Measurements from ENCODE around the gene ATP6V1G3. TPM values are rescaled to one million over a fixed set of nuclear protein-coding genes. Genes with fewer than 3 reads are reported as not detected.

The ATP6V1G3 gene
- total and polyA plus RNA-seq, 11 donors, result not detected

DNA sequence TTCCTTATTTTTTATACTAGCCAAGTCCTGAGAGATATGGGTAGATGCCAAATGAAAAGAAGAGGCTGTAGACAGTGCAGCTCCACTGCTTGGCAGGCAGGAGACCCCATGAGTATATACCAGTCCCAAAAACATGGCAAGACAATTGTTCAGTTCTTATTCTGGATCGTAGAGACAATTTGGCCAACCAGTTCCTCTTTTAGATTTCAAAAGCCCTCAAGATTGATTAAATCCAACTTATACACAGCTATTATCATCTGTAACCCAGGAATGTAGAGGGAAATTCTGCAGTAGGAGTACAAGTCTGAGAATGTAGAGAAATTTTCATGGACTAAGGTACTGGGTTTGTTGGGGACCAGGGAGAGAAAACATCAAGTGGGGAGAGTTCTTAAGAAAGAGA, 50.3 kb downstream of the ATP6V1G3 start:
- no peaks in the 10 kb centered on the region for H3K36me3 ChIP-seq
- no peaks in the 10 kb centered on the region for H3K4me1 ChIP-seq
- DNase-seq (no peak), ATAC-seq (no peak)
- TF ChIP-seq POLR2A (IDR thresholded peaks at IDR 0.05), result no peak
- TF ChIP-seq, protein P1, sequence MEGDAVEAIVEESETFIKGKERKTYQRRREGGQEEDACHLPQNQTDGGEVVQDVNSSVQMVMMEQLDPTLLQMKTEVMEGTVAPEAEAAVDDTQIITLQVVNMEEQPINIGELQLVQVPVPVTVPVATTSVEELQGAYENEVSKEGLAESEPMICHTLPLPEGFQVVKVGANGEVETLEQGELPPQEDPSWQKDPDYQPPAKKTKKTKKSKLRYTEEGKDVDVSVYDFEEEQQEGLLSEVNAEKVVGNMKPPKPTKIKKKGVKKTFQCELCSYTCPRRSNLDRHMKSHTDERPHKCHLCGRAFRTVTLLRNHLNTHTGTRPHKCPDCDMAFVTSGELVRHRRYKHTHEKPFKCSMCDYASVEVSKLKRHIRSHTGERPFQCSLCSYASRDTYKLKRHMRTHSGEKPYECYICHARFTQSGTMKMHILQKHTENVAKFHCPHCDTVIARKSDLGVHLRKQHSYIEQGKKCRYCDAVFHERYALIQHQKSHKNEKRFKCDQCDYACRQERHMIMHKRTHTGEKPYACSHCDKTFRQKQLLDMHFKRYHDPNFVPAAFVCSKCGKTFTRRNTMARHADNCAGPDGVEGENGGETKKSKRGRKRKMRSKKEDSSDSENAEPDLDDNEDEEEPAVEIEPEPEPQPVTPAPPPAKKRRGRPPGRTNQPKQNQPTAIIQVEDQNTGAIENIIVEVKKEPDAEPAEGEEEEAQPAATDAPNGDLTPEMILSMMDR (IDR thresholded peaks at IDR 0.05), result no peak
- no peak overlapping the region for H3K4me3 ChIP-seq
- H3K9me3 ChIP-seq, result no peaks in the 10 kb centered on the region
- WGBS, 4 donors, result 73 to 86% (median 85%) methylated on average over 1 of the region's 1 CpG
- H3K27ac ChIP-seq, result no peak overlapping the region
- no peaks in the 10 kb centered on the region for H3K27me3 ChIP-seq
- intact Hi-C loops (cut with DNase I), result no loop called here

- Histone ChIP-seq H3K36me3 (no peaks in the 10 kb centered on the region), H3K27me3 (no peaks in the 10 kb centered on the region), H3K4me1 (no peaks in the 10 kb centered on the region), H3K4me3 (no peak overlapping the region), H3K9me3 (no peaks in the 10 kb centered on the region), H3K27ac (no peak overlapping the region)
- intact Hi-C loops (cut with DNase I), result no loop called here
- no peak for DNase-seq
- TF ChIP-seq, protein P1 (IDR thresholded peaks at IDR 0.05), result no peak
- TF ChIP-seq POLR2A (IDR thresholded peaks at IDR 0.05), result no peak
- no peak for ATAC-seq
These were observed 53.6 kb downstream of the ATP6V1G3 start for GRCh38 chr1:198486903-198487302.

DNA sequence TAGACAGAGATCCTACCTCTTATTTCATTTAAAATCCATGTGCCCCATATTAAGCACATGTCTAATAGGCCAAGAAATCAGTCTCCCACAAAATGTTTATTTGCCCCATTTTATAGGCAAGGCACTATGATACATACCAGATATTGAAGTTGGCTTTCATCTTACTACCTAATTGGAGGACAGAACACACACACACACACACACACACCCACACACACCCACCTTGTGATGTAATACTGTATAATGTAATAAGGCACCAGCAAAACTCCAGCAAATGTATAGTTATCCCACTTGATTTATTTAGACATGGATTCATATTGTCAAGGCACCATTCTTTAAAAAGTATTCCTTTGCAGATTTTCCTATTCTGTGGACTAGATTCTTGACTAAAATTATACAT, 56.8 kb downstream of the ATP6V1G3 start:
- ATAC-seq (no peak), DNase-seq (no peak)
- Histone ChIP-seq H3K4me1 (no peaks in the 10 kb centered on the region), H3K36me3 (no peaks in the 10 kb centered on the region), H3K27ac (no peak overlapping the region), H3K4me3 (no peak overlapping the region), H3K9me3 (no peaks in the 10 kb centered on the region), H3K27me3 (no peaks in the 10 kb centered on the region)
- intact Hi-C loops (cut with DNase I), result no loop called here
- TF ChIP-seq POLR2A (IDR thresholded peaks at IDR 0.05), result no peak
- TF ChIP-seq, protein P1 (IDR thresholded peaks at IDR 0.05), result no peak

- no peak overlapping the region for H3K27ac ChIP-seq
- DNase-seq (no peak), ATAC-seq (no peak)
- TF ChIP-seq, protein P1 (IDR thresholded peaks at IDR 0.05), result no peak
- TF ChIP-seq POLR2A (IDR thresholded peaks at IDR 0.05), result no peak
- no peaks in the 10 kb centered on the region for H3K9me3 ChIP-seq
- no peaks in the 10 kb centered on the region for H3K4me1 ChIP-seq
- peaks cover 0 to 3% (median 0%) of the 10 kb centered on the region in 9 donors for H3K27me3 ChIP-seq
- 88 to 98% (median 93%) methylated on average over 1 of the region's 1 CpG for WGBS, 4 donors
- no peaks in the 10 kb centered on the region for H3K36me3 ChIP-seq
- no peak overlapping the region for H3K4me3 ChIP-seq
- intact Hi-C loops (cut with DNase I), result no loop called here
These were observed 57.5 kb downstream of the ATP6V1G3 start for GRCh38 chr1:198483006-198483405.
